Glutamatergic neuron (in vitro differentiated cells): ENCODE data around the gene GAPVD1. TPM values are rescaled to one million over a fixed set of nuclear protein-coding genes. Genes with fewer than 3 reads are reported as not detected.
"Not testable (repeated sequence)": the region's sequence is repeated elsewhere in the genome, so short reads cannot be mapped to it uniquely, and the experiment has no call there.

Source experiments
- DNase-seq: peaks from one replicate; pipeline ENCODE4 v3.0.0; 2022
- H3K27ac Mint-ChIP-seq: one replicate; pipeline ENCODE4 v1.8.0; 2020; ENCODE audit warnings: mild to moderate bottlenecking, mixed read lengths, inconsistent platforms; ENCODE audit not compliant: unreplicated experiment
- H3K27me3 Mint-ChIP-seq: one replicate; pipeline ENCODE4 v1.8.0; 2020; ENCODE audit warnings: mild to moderate bottlenecking, moderate library complexity, mixed read lengths, inconsistent platforms; ENCODE audit not compliant: unreplicated experiment
- H3K36me3 Mint-ChIP-seq: one replicate; pipeline ENCODE4 v1.8.0; 2020; ENCODE audit warnings: mild to moderate bottlenecking, mixed read lengths, inconsistent platforms; ENCODE audit not compliant: unreplicated experiment
- H3K4me1 Mint-ChIP-seq: one replicate; pipeline ENCODE4 v1.8.0; 2020; ENCODE audit warnings: mild to moderate bottlenecking, low read depth, mixed read lengths, inconsistent platforms; ENCODE audit not compliant: unreplicated experiment
- H3K4me3 Mint-ChIP-seq: one replicate; pipeline ENCODE4 v1.8.0; 2020; ENCODE audit warnings: mild to moderate bottlenecking, mixed read lengths, inconsistent platforms; ENCODE audit not compliant: unreplicated experiment
- H3K9me3 Mint-ChIP-seq: one replicate; pipeline ENCODE4 v1.8.0; 2020; ENCODE audit warnings: mild to moderate bottlenecking, moderate library complexity, mixed read lengths, inconsistent platforms; ENCODE audit not compliant: unreplicated experiment
- total RNA-seq: library from RNA; stranded (reverse); fragmentation: NEBNext Ultra II Directional; extraction: Animal tissue kit (Norgen Biotek cat#: 25700); gene quantifications from one replicate; pipeline ENCODE4 v1.2.1, GENCODE V29; 2021; ENCODE audit not compliant: unreplicated experiment
- TF ChIP-seq, protein P1 (sequence below): fragments of 200-600 bp; sonication (generic); IDR thresholded peaks from one replicate; pipeline ENCODE4 v1.5.0; 2021; ENCODE audit not compliant: partially characterized antibody, unreplicated experiment

Gene GAPVD1
- total RNA-seq, 1 donor from 2014 or later: 59.2 TPM

DNA sequence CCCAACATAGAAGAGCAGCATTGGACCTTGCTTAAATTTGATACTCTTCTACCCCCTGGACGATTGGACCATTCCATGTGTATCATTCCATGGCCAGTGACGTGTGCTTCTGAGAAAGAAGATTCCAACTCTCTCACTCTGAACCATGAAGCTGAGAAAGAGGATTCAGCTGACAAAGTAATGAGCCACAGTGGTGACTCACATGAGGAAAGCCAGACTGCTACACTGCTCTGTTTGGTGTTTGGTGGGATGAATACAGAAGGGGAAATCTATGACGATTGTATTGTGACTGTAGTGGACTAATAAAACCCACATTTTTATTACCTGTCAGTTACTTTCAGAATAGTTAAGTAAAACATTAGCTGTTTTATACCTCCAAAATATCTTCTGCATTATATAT lies 27.9 kb upstream of the GAPVD1 start:
- Mint-ChIP-seq H3K9me3 (no peaks in the 10 kb centered on the region), H3K36me3 (no peaks in the 10 kb centered on the region), H3K27me3 (no peaks in the 10 kb centered on the region), H3K27ac (no peak overlapping the region), H3K4me1 (peaks cover 6% of the 10 kb centered on the region), H3K4me3 (no peak overlapping the region)
- DNase-seq: no peak
- TF ChIP-seq, protein P1, sequence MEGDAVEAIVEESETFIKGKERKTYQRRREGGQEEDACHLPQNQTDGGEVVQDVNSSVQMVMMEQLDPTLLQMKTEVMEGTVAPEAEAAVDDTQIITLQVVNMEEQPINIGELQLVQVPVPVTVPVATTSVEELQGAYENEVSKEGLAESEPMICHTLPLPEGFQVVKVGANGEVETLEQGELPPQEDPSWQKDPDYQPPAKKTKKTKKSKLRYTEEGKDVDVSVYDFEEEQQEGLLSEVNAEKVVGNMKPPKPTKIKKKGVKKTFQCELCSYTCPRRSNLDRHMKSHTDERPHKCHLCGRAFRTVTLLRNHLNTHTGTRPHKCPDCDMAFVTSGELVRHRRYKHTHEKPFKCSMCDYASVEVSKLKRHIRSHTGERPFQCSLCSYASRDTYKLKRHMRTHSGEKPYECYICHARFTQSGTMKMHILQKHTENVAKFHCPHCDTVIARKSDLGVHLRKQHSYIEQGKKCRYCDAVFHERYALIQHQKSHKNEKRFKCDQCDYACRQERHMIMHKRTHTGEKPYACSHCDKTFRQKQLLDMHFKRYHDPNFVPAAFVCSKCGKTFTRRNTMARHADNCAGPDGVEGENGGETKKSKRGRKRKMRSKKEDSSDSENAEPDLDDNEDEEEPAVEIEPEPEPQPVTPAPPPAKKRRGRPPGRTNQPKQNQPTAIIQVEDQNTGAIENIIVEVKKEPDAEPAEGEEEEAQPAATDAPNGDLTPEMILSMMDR: no peak

DNA sequence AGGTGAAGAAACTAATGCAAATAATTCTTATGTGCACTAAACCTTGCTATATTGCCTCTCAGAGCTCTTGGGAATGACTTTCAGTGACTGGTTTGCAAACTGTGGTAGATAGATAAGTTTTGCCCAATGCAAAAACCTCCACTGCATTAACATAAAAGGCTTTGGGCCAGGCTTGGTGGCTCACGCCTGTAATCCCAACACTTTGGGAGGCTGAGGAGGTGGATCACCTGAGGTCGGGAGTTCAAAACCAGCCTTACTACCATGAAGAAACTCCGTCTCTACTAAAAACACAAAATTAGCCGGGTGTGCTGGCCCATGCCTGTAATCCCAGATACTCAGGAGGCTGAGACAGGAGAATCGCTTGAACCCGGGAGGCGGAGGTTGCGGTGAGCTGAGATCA lies 27.5 kb upstream of the GAPVD1 start:
- H3K4me3 Mint-ChIP-seq, DNase-seq, H3K36me3 Mint-ChIP-seq, H3K4me1 Mint-ChIP-seq, H3K27me3 Mint-ChIP-seq, H3K9me3 Mint-ChIP-seq, H3K27ac Mint-ChIP-seq: not testable (repeated sequence)

DNA sequence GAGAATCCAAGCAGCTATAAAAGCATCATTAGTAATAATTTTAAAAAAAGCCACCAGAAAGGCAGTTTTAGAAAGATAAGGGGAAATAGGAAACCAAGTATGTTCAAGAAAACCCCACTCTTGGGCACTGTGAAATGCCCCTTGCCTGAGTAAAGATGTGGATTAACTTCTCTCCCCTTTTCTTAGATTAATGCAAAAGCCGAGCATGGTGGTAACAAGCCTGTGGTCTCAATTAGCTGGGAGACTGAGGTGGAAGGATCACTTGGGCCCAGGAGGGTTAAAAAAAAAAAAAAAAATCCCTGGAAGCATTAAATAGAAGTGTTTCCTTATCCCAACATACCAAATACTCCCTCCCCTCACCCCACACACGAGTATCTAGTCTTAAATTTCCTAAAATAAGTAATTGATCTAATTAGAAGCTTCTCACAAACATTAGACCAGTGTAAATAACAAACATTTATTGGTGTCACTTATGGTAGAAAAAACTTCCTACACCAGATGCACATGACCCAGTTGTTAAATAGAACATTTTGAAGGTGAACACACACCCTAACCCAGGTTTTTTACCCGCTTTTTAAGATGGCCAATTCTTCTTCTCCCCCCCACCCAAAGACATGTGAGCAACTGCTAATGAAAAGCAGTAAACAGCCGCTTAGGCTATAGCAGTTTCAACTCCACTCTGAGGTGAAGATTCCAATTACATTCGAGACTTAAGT lies 25.7 kb upstream of the GAPVD1 start:
- no peaks in the 10 kb centered on the region for H3K36me3 Mint-ChIP-seq
- H3K27ac Mint-ChIP-seq: no peak overlapping the region
- TF ChIP-seq, protein P1: no peak
- H3K4me3 Mint-ChIP-seq: no peak overlapping the region
- peaks cover under 1% of the 10 kb centered on the region for H3K27me3 Mint-ChIP-seq
- H3K4me1 Mint-ChIP-seq: peaks cover 10% of the 10 kb centered on the region
- no peak for DNase-seq
- peaks cover 4% of the 10 kb centered on the region for H3K9me3 Mint-ChIP-seq

DNA sequence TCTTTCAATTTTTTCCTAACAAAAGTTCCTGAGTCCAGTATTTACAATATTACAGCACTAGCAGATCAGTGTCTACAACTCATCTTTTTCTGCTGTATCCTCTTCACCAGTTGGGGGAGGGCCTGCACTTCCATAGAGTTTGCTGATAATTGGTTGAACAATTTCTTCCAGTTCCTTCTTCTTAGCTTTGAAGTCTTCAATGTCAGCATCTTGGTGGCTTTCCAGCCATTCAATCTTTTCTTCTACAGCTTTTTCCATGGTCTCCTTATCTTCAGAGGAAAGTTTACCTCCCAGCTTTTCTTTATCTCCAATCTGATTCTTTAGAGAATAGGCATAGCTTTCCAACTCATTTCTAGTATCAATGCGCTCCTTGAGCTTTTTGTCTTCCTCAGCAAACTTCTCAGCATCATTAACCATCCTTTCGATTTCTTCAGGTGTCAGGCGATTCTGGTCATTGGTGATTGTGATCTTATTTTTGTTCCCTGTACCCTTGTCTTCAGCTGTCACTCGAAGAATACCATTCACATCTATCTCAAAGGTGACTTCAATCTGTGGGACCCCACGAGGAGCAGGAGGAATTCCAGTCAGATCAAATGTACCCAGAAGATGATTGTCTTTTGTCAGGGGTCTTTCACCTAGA lies 25.0 kb upstream of the GAPVD1 start:
- H3K27ac Mint-ChIP-seq, H3K4me3 Mint-ChIP-seq, H3K9me3 Mint-ChIP-seq, H3K27me3 Mint-ChIP-seq, H3K4me1 Mint-ChIP-seq, DNase-seq, H3K36me3 Mint-ChIP-seq: not testable (repeated sequence)

DNA sequence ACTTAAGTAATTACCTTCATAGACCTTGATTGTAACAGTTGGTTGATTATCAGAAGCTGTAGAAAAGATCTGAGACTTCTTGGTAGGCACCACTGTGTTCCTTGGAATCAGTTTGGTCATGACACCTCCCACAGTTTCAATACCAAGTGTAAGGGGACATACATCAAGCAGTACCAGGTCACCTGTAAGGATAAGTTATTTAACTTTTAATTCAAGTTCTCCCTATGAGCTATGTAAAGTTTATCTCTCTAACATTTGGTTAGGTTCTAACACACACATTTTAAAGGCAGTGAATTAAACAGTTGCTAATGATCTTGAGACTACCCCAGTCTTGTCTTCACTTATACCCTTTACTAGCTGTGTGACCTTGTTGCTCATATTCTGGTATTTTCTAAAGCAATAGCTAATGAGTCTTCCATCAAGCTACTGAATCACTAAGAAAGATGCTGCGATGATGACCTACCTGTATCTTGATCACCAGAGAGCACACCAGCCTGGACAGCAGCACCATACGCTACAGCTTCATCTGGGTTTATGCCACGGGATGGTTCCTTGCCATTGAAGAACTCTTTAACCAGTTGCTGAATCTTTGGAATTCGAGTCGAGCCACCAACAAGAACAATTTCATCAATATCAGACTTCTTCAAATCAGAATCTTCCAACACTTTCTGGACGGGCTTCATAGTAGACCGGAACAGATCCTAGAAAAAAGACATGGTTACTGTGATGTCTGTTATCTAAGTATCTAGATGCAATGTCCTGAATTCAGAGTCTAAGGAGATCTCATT lies 23.3 kb upstream of the GAPVD1 start:
- Mint-ChIP-seq H3K4me1 (peaks cover 6% of the 10 kb centered on the region), H3K27me3 (peaks cover 14% of the 10 kb centered on the region), H3K36me3 (no peaks in the 10 kb centered on the region), H3K27ac (no peak overlapping the region), H3K9me3 (peaks cover 9% of the 10 kb centered on the region), H3K4me3 (peak overlapping the region; percentile 67)
- DNase-seq: no peak
- TF ChIP-seq, protein P1: no peak
